SK-N-SH (cell line): ENCODE measurements around the gene ZBTB46. TPM values are rescaled to one million over a fixed set of nuclear protein-coding genes. Genes with fewer than 3 reads are reported as not detected.

ENCODE experiments used
- CTCF ChIA-PET: fragments of 300-600, 350-600 bp; formaldehyde crosslinking; extraction: SDS; loops from one replicate; lab custom pipeline; 2021; lab: Yijun Ruan, JAX
- POLR2A ChIA-PET: fragments of 350-600 bp; sonication (Branson Sonifier 250); formaldehyde crosslinking; extraction: SDS; loops from one replicate; lab custom pipeline; 2020; ENCODE audit warnings: antibody characterized with exemption, inconsistent platforms; lab: Yijun Ruan, JAX
- DNase-seq: peaks from one replicate; pipeline ENCODE4 v3.0.0; 2012
- H2AFZ ChIP-seq: fragments of 200-600 bp; sonication (generic); 2 replicates; pipeline ENCODE4 v1.8.1; 2016; ENCODE audit warnings: antibody characterized with exemption, mild to moderate bottlenecking, low read depth
- H3F3A ChIP-seq: fragments of 200-600 bp; sonication (generic); replicated peaks from 2 replicates; pipeline ENCODE3; 2016; ENCODE audit warnings: antibody characterized with exemption, mild to moderate bottlenecking; ENCODE audit not compliant: insufficient read depth
- H3K27ac ChIP-seq, 2 experiments: fragments of 200-500 bp in 1 of 2; fragments of 200-600 bp in 1 of 2; sonication (Bioruptor generic) in 1 of 2; sonication (generic), shearing (Covaris generic) in 1 of 2; 2 replicates each; pipeline versions ENCODE4 v1.5.1 to v1.6.1; 2014 to 2016; ENCODE audit warnings: low read depth in 2 of 2, inconsistent platforms in 1 of 2, low read length in 1 of 2, mild to moderate bottlenecking in 1 of 2, mixed read lengths in 1 of 2
- H3K27me3 ChIP-seq: fragments of 200-600 bp; sonication (generic), shearing (Covaris generic); 2 replicates; pipeline ENCODE4 v1.6.1; 2016; ENCODE audit warnings: mixed run types; ENCODE audit not compliant: insufficient read depth
- H3K36me3 ChIP-seq, 2 experiments: fragments of 200-500 bp in 1 of 2; fragments of 200-600 bp in 1 of 2; sonication (Bioruptor generic) in 1 of 2; sonication (generic) in 1 of 2; replicated peaks in 1 of 2; 2 replicates each; pipeline versions ENCODE3 to v1.5.1; 2014 to 2016; ENCODE audit warnings: low read length in 1 of 2, mild to moderate bottlenecking in 1 of 2; ENCODE audit not compliant: insufficient read depth in 2 of 2, control insufficient read depth in 1 of 2
- H3K4me1 ChIP-seq, 2 experiments: fragments of 200-500 bp in 1 of 2; fragments of 200-600 bp in 1 of 2; sonication (Bioruptor generic) in 1 of 2; sonication (generic), shearing (Covaris generic) in 1 of 2; 2 replicates each; pipeline versions ENCODE4 v1.5.1 to v1.6.1; 2014 to 2016; ENCODE audit warnings: low read depth in 1 of 2, low read length in 1 of 2, mixed run types in 1 of 2; ENCODE audit not compliant: insufficient read depth in 2 of 2, control insufficient read depth in 1 of 2
- H3K4me2 ChIP-seq: fragments of 200-600 bp; sonication (generic), shearing (Covaris generic); 2 replicates; pipeline ENCODE4 v1.6.1; 2017; ENCODE audit warnings: mixed run types
- H3K4me3 ChIP-seq, 2 experiments: fragments of 200-500 bp in 1 of 2; fragments of 200-600 bp in 1 of 2; sonication (Bioruptor generic) in 1 of 2; sonication (generic), shearing (Covaris generic) in 1 of 2; 2 replicates each; pipeline versions ENCODE4 v1.5.1 to v1.8.1; 2014 to 2016; ENCODE audit warnings: low read depth in 2 of 2, inconsistent platforms in 1 of 2, low read length in 1 of 2, mild to moderate bottlenecking in 1 of 2, mixed read lengths in 1 of 2, moderate library complexity in 1 of 2
- H3K79me2 ChIP-seq: fragments of 200-600 bp; sonication (generic); 2 replicates; pipeline ENCODE4 v1.8.1; 2017; ENCODE audit warnings: mild to moderate bottlenecking; ENCODE audit not compliant: insufficient read depth
- H3K9ac ChIP-seq: fragments of 200-600 bp; sonication (generic); 2 replicates; pipeline ENCODE4 v1.6.1; 2017; ENCODE audit warnings: mixed run types
- H3K9me2 ChIP-seq: fragments of 200-600 bp; sonication (generic); 2 replicates; pipeline ENCODE4 v1.6.1; 2017; ENCODE audit warnings: mixed run types
- H3K9me3 ChIP-seq: fragments of 200-600 bp; sonication (generic); 2 replicates; pipeline ENCODE4 v1.6.1; 2017; ENCODE audit warnings: mixed run types, mild to moderate bottlenecking, moderate library complexity
- H4K20me1 ChIP-seq: fragments of 200-600 bp; sonication (generic); 2 replicates; pipeline ENCODE4 v1.6.1; 2017; ENCODE audit warnings: mild to moderate bottlenecking, mixed run types; ENCODE audit not compliant: insufficient read depth
- CHD2 ChIP-seq: fragments of 150-350 bp; IDR thresholded peaks from 2 replicates; pipeline ENCODE4 v1.6.1; 2018; ENCODE audit warnings: low read length; ENCODE audit not compliant: partially characterized antibody
- ELF1 ChIP-seq: IDR thresholded peaks from 2 replicates; pipeline ENCODE4 v1.4.0; 2012
- JUND ChIP-seq: IDR thresholded peaks from 2 replicates; pipeline ENCODE4 v1.4.0; 2012
- RCOR1 ChIP-seq: fragments of 150-350 bp; IDR thresholded peaks from 2 replicates; pipeline ENCODE4 v1.6.1; 2017; ENCODE audit warnings: antibody characterized with exemption, low read length
- RXRA ChIP-seq: IDR thresholded peaks from 2 replicates; pipeline ENCODE4 v1.4.0; 2012; ENCODE audit warnings: low read depth, mild to moderate bottlenecking, borderline replicate concordance
- SIN3A ChIP-seq: IDR thresholded peaks from 2 replicates; pipeline ENCODE4 v1.6.1; 2012; ENCODE audit warnings: low read depth, mild to moderate bottlenecking, low read length, moderate library complexity, borderline replicate concordance
- SMC3 ChIP-seq: IDR thresholded peaks from 2 replicates; pipeline ENCODE4 v1.6.1; 2012; ENCODE audit warnings: low read depth, low read length, improper control_type of control experiment
- YY1 ChIP-seq: IDR thresholded peaks from 2 replicates; pipeline ENCODE4 v1.4.0; 2012; ENCODE audit warnings: low read depth, mild to moderate bottlenecking
- WGBS: methylation state at CpG from one replicate; pipeline ENCODE4 v1.1.6; 2017; ENCODE audit warnings: low lambda C conversion rate; 5-methylcytosine and 5-hydroxymethylcytosine counted together
- polyA plus RNA-seq, 3 experiments: library from polyadenylated mRNA; depleted of rRNA; stranded (reverse); fragments of >200 nt; gene quantifications; 2 replicates each; pipeline ENCODE4 v1.2.3, GENCODE V29; 2012
- TF ChIP-seq, protein P1 (sequence below): IDR thresholded peaks from 2 replicates; pipeline ENCODE4 v1.4.0; 2012; ENCODE audit warnings: low read depth, borderline replicate concordance

The ZBTB46 gene
- polyA plus RNA-seq, 1 of the 3 experiments (the other 2 are of a cell fraction): 0.15 TPM

GRCh38 chr20:63809856-63810255 is 21.2 kb downstream of the ZBTB46 start:
- Histone ChIP-seq H3K9me3 (no peaks in the 10 kb centered on the region), H3K27me3 (no peaks in the 10 kb centered on the region), H4K20me1 (no peaks in the 10 kb centered on the region), H3K9me2 (no peaks in the 10 kb centered on the region), H3K36me3 (no peaks in the 10 kb centered on the region), H3K27ac (no peak overlapping the region), H3K4me2 (no peak overlapping the region), H3K79me2 (no peaks in the 10 kb centered on the region), H3K9ac (no peak overlapping the region)
- DNase-seq: no peak
- WGBS: 90% methylated on average over 9 of the region's 9 CpGs
- ChIA-PET POLR2A (no interaction called here), CTCF (interaction anchor here (1.2 to 3.2 kb wide), 3 partner anchors 24 to 164 kb away, joined by 3 to 19 read pairs (median 4); no protein-coding TSS in a partner anchor)
- no peak for TF ChIP-seq RCOR1
- TF ChIP-seq ELF1: no peak
- TF ChIP-seq, all 33 proteins: peak for 0
- no peak overlapping the region for H3K4me3 ChIP-seq
- H2AFZ ChIP-seq: no peak overlapping the region
- H3K4me1 ChIP-seq: no peaks in the 10 kb centered on the region
- H3F3A ChIP-seq: peaks cover 2% of the 10 kb centered on the region

- CTCF ChIA-PET: interaction anchor here (1.2 to 3.2 kb wide), 2 partner anchors 23 to 164 kb away, joined by 3 to 19 read pairs; no protein-coding TSS in a partner anchor
- Histone ChIP-seq H2AFZ (no peak overlapping the region), H3K4me2 (no peak overlapping the region), H3K4me1 (no peaks in the 10 kb centered on the region), H3K27me3 (no peaks in the 10 kb centered on the region), H3K36me3 (no peaks in the 10 kb centered on the region), H3F3A (no peaks in the 10 kb centered on the region), H3K9ac (no peak overlapping the region), H3K4me3 (no peak overlapping the region), H3K27ac (no peak overlapping the region), H3K79me2 (no peaks in the 10 kb centered on the region), H3K9me3 (no peaks in the 10 kb centered on the region), H4K20me1 (no peaks in the 10 kb centered on the region), H3K9me2 (no peaks in the 10 kb centered on the region)
- POLR2A ChIA-PET: no interaction called here
- 82% methylated on average over 12 of the region's 31 CpGs for WGBS
- TF ChIP-seq, protein P1, sequence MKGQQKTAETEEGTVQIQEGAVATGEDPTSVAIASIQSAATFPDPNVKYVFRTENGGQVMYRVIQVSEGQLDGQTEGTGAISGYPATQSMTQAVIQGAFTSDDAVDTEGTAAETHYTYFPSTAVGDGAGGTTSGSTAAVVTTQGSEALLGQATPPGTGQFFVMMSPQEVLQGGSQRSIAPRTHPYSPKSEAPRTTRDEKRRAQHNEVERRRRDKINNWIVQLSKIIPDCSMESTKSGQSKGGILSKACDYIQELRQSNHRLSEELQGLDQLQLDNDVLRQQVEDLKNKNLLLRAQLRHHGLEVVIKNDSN: no peak
- no peak for TF ChIP-seq CHD2
- no peak for DNase-seq
Observed at GRCh38 chr20:63808964-63809674, 21.9 kb downstream of the ZBTB46 start.

DNA sequence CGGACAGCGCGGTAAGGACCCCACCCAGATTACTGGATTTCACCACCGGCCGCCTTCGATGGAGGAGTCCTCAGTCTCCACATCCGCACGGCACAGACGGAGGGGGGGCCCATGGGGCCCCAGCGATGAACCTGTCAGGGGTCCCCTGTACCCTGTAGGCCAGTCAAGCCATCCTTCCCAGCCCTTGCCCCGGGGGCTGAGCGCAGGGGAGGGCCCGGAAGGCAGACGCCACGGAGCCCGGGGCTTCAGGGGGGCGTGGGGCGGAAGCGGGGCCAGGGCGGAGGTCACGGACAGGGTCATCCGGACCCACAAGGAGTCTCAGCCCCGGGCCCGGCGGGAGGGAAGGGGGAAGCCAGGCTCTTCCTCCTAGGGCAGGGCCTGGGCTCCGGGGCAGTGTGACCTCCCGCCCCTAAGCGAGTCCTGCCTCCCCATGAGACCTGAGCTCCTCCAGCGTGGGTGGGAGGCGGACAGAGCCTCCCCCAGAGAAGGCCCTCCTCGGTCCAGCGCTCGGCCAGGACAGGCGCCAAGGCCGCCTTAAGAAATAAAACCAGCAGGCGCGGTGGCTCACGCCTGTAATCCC is 22.8 kb downstream of the ZBTB46 start:
- Histone ChIP-seq H2AFZ (no peak overlapping the region), H3K9ac (no peak overlapping the region), H3K9me3 (no peaks in the 10 kb centered on the region), H3K9me2 (no peaks in the 10 kb centered on the region), H3F3A (no peaks in the 10 kb centered on the region), H3K36me3 (no peaks in the 10 kb centered on the region), H3K4me2 (no peak overlapping the region), H3K4me1 (no peaks in the 10 kb centered on the region)
- WGBS: 82% methylated on average over 11 of the region's 38 CpGs
- DNase-seq: no peak
- ChIA-PET CTCF (interaction anchor here (3.2 kb wide), 1 partner anchor 22 kb away, joined by 19 read pairs; no protein-coding TSS in a partner anchor), POLR2A (no interaction called here)
- no peak for TF ChIP-seq RXRA
- no peak for TF ChIP-seq YY1
- no peak for TF ChIP-seq SIN3A
- TF ChIP-seq SMC3: no peak
- no peak for TF ChIP-seq RCOR1
- no peak for TF ChIP-seq JUND
- TF ChIP-seq, all 33 proteins: peak for 0
- H4K20me1 ChIP-seq: no peaks in the 10 kb centered on the region
- no peaks in the 10 kb centered on the region for H3K27me3 ChIP-seq
- no peaks in the 10 kb centered on the region for H3K79me2 ChIP-seq
- no peak overlapping the region for H3K27ac ChIP-seq
- H3K4me3 ChIP-seq: no peak overlapping the region
